Nephron progenitor cell (in vitro differentiated cells): ENCODE data around the gene MUC2.

ENCODE experiments used
- DNase-seq: peaks from one replicate; pipeline ENCODE4 v3.0.0; 2021
- H3K27ac Mint-ChIP-seq: 2 replicates; pipeline ENCODE4 v1.8.0; 2021; ENCODE audit warnings: mild to moderate bottlenecking, moderate library complexity, mixed read lengths
- H3K27me3 Mint-ChIP-seq: 2 replicates; pipeline ENCODE4 v1.8.0; 2021; ENCODE audit warnings: mild to moderate bottlenecking, low read depth, mixed read lengths; ENCODE audit not compliant: poor library complexity
- H3K36me3 Mint-ChIP-seq: 2 replicates; pipeline ENCODE4 v1.8.0; 2021; ENCODE audit warnings: low read depth, mixed read lengths
- H3K4me1 Mint-ChIP-seq: 2 replicates; pipeline ENCODE4 v1.8.0; 2021; ENCODE audit warnings: mixed read lengths
- H3K4me3 Mint-ChIP-seq: 2 replicates; pipeline ENCODE4 v1.8.0; 2021; ENCODE audit warnings: mild to moderate bottlenecking, moderate library complexity, mixed read lengths
- H3K9me3 Mint-ChIP-seq: 2 replicates; pipeline ENCODE4 v1.8.0; 2021; ENCODE audit warnings: mild to moderate bottlenecking, moderate library complexity, mixed read lengths
- CTCF ChIP-seq: fragments of 200-600 bp; sonication (generic); IDR thresholded peaks from 2 replicates; pipeline ENCODE4 v1.5.0; 2021; ENCODE audit warnings: antibody characterized with exemption

Gene MUC2

GRCh38 chr11:1081601-1082311 lies 7.1 kb downstream of the MUC2 start:
- no peak overlapping the region for H3K4me3 Mint-ChIP-seq
- H3K27ac Mint-ChIP-seq: no peak overlapping the region
- H3K4me1 Mint-ChIP-seq: no peaks in the 10 kb centered on the region
- no peaks in the 10 kb centered on the region for H3K36me3 Mint-ChIP-seq
- no peaks in the 10 kb centered on the region for H3K9me3 Mint-ChIP-seq
- TF ChIP-seq CTCF: no peak
- DNase-seq: no peak
- H3K27me3 Mint-ChIP-seq: peaks cover 6% of the 10 kb centered on the region

- no peaks in the 10 kb centered on the region for H3K9me3 Mint-ChIP-seq
- no peaks in the 10 kb centered on the region for H3K36me3 Mint-ChIP-seq
- H3K27ac Mint-ChIP-seq: no peak overlapping the region
- TF ChIP-seq CTCF: no peak
- H3K4me1 Mint-ChIP-seq: no peaks in the 10 kb centered on the region
- H3K4me3 Mint-ChIP-seq: no peak overlapping the region
- DNase-seq: no peak
- peaks cover 6% of the 10 kb centered on the region for H3K27me3 Mint-ChIP-seq
These were observed 7.7 kb downstream of the MUC2 start for GRCh38 chr11:1082346-1082727.

GRCh38 chr11:1082728-1083620 lies 8.3 kb downstream of the MUC2 start:
- no peak overlapping the region for H3K27ac Mint-ChIP-seq
- no peak overlapping the region for H3K4me3 Mint-ChIP-seq
- TF ChIP-seq CTCF: no peak
- H3K9me3 Mint-ChIP-seq: no peaks in the 10 kb centered on the region
- DNase-seq: no peak
- H3K4me1 Mint-ChIP-seq: no peaks in the 10 kb centered on the region
- H3K36me3 Mint-ChIP-seq: no peaks in the 10 kb centered on the region
- H3K27me3 Mint-ChIP-seq: peaks cover 6% of the 10 kb centered on the region

GRCh38 chr11:1083621-1084551 lies 9.2 kb downstream of the MUC2 start:
- Mint-ChIP-seq H3K9me3 (no peaks in the 10 kb centered on the region), H3K27me3 (peaks cover 6% of the 10 kb centered on the region), H3K4me3 (no peak overlapping the region), H3K4me1 (no peaks in the 10 kb centered on the region), H3K36me3 (no peaks in the 10 kb centered on the region), H3K27ac (no peak overlapping the region)
- TF ChIP-seq CTCF: no peak
- DNase-seq: no peak

- DNase-seq: no peak
- Mint-ChIP-seq H3K36me3 (no peaks in the 10 kb centered on the region), H3K27ac (no peak overlapping the region), H3K4me1 (no peaks in the 10 kb centered on the region), H3K9me3 (no peaks in the 10 kb centered on the region), H3K27me3 (peaks cover 6% of the 10 kb centered on the region), H3K4me3 (no peak overlapping the region)
- TF ChIP-seq CTCF: no peak
These were observed 10.1 kb downstream of the MUC2 start for GRCh38 chr11:1084561-1085439.
